ENCODE measurements around the gene ZMYM2.
A peak's percentile ranks its signal among the peaks of the same experiment; 100 is the strongest.

Gene ZMYM2

GRCh38 chr13:20140487-20140886 lies 182.0 kb downstream of the ZMYM2 start:
- Histone ChIP-seq H3K4me3 (no peak overlapping the region), H3K27ac (no peak overlapping the region)
- no peak for TF ChIP-seq CTCF (IDR thresholded peaks at IDR 0.05)
- peak; percentile 41 for DNase-seq (ENCODE audit: low spot score)

Data from coronary artery (tissue), 2 donors.